HG03460 (cell line): ENCODE measurements around the gene PIGK.

Experiments used
- ATAC-seq: cut with Tn5 transposase; IDR thresholded peaks from one replicate; pipeline ENCODE4 v1.9.1; 2021; ENCODE audit not compliant: unreplicated experiment

The PIGK gene

DNA sequence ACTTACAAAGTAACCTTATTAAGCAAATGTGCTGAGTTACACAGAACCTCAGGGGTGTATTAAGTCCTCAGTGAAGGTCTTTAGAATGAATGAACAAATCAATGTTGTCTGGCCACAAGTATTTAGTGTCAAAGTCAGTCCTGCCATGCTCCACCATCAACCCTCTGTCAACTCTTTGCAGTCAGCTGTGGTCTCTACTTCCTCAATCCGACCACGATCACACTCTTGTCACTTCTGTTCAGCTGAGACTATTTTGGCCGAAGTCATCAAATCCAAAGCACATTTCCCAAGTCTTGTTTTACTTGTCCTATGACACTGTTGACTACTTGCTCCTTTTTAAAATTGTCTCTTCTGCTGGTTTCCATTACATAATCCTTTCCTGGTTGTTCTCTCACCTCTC is 178.4 kb downstream of the PIGK start:
- no peak for ATAC-seq

DNA sequence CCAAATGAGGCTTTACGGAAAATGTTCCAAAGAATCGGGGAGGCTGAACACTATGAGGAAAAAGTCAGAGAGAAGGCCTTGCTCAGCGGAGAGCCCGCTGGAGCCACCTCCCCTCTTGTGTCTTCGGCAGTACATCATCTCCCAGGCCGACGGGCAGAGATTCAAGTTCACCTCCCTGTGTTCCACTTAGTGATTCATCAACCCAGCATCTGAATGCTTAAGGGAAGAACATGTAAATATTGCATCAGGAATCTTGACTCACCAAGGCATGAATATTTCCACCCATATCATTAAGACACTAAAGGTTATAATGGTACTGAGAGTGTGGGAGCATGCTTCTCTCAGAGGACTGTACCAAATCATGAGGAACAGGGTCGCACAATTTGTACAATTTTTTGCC is 179.5 kb downstream of the PIGK start:
- no peak for ATAC-seq

DNA sequence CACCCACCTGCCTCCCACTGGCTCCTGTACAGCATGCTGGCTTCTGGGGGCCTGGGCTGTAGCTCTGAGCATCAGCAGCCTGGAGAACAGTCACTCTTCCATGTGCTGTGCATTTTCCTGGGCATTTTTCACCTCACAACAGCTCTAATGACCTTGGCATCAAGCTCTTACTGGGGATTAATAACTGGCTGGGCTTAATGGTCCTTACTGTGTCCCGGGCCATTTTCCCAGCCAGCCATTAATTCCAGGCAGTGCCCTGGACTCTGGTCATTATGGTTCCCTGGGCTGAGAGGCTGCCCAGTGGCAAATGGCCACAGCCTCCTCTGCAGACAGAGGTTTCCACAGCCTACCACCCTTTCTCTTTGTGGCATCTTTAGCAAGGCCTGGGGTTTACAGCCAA is 180.1 kb downstream of the PIGK start:
- ATAC-seq, result no peak
